ENCODE measurements around the gene ARHGAP26. TPM values are rescaled to one million over a fixed set of nuclear protein-coding genes. Genes with fewer than 3 reads are reported as not detected.

Gene ARHGAP26
- polyA plus RNA-seq, 3 donors = 11.0 to 12.1 (median 11.4) TPM

DNA sequence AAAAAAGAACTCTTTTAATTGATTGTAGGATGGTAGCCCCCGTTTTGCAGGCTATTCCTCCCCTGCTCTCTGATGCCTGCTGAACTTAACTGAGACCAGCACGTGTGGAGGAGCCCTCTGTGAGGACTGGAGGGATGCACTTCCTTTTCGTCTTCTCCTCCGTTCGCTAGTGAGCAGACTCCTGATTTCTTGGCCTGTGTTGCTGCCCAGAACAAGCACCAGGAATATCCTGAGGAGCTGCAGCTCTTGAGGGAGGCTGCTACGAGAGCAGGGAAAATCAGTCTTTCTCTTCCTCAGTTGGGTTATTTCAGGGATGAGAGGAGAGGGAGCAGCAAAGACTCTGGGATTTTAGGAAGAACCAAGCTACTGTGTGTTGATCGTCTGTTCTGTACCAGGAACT lies 74.7 kb downstream of the ARHGAP26 start:
- no peak for DNase-seq (ENCODE audit: low read depth in 3 of 3, low spot score in 2 of 3)

DNA sequence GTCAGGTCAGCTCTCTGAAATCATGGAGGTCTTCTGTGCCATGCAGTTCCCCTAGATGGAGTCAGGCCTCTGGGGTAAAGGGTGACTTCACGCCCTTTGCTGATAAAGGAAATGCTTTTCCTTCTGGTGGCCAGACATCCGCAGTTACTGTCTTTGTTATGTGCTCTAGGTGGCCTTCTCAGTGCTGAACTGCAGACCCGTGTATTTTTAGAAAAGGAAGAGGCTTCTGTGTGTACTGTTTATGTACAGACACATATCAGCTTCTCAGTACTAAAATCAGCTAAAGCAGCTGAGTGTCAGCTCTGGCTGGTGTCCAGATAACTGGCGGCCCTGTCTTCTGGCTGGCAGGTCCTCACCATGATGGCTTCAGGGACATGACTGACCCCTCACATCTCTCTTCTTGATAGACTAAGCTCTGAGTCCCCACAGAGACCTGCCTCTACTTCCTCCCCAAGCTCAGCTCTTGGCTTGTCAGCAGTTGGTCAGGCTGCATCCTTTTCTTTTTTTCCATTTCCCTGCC lies 75.3 kb downstream of the ARHGAP26 start:
- DNase-seq (ENCODE audit: low read depth in 3 of 3, low spot score in 2 of 3) = no peak

DNA sequence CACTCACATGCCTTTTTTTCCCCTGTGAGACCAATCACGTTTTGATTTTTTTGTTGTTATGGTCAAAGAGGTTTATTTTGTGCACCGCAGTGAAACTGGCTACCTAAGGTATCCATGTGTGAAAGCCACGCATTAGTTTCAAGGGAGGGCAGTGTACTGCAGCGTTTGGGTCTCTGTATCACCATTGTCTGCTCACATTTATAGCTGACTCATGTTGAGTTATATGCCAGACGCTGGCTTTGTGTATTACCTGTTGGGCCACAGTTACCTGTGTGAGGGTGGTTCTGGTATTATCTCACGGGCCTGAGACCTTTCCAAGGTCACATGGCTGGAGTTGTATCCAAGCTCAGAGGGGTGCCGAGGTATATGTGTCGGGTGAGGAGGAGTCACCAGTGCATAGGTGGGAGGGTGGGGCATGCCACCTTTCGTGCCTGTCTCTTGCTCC lies 75.8 kb downstream of the ARHGAP26 start:
- no peak for DNase-seq (ENCODE audit: low read depth in 3 of 3, low spot score in 2 of 3)

DNA sequence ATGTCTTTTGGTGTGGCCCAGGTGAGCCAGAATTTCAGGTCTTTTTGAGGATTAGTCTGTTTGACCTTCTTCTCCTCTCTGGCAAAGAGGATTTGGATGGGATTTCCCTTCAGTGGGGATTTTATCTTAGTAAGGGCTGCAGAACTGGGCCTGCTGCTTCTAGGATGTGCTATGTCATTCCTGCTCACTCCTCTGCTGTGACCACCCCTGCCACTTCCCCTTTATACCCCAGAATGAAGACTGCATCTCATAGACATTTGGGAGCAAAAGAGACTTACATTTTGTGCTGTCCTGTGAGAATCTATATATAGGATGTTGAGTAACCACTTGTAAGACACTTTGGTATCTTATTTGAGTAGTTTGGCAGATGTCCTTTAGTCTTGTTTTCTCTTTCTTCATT lies 76.2 kb downstream of the ARHGAP26 start:
- no peak for DNase-seq (ENCODE audit: low read depth in 3 of 3, low spot score in 2 of 3)

DNA sequence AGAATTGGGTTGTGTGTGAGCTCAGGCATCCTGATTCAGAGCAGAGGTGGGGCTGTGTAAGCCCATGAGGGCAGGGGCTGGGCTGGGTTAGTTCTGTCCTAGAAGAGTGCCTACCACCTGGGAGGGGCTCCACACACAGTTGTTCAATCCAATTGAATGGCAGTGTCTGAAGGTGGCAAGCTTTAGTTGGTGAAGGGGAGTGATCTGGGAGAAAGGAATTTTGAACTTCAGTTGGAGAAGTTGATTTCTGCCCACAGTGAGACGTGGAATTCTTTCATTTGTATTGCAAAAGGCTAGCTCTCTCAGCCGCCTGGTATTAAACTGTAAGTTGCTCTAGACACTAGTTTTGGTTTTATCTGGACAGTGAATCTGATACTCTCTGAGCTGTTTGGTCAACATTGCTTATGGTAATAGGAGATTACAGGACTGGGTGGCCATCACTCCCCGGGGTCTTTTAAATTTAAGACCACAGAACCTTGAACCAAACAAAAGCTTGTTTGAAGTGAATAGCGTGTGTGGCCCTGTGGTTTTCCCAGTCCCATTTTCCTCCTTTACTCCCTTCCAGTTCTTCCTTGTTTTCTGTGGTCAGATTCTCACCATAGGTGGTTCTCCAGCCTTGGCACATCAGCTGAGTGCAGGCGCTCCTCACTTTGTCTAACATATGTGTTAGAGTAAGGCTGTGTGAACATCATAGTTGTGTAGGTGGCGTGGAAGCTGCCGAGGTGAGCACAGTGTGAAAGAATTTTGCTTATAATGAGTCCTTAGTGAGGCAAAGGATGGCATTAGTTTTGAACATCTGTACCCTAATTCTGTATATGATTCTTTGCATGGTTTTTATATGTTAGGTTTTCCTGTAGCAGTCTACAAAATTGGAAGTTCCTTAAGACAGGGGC lies 78.0 kb downstream of the ARHGAP26 start:
- no peak for DNase-seq (ENCODE audit: low read depth in 3 of 3, low spot score in 2 of 3)

DNA sequence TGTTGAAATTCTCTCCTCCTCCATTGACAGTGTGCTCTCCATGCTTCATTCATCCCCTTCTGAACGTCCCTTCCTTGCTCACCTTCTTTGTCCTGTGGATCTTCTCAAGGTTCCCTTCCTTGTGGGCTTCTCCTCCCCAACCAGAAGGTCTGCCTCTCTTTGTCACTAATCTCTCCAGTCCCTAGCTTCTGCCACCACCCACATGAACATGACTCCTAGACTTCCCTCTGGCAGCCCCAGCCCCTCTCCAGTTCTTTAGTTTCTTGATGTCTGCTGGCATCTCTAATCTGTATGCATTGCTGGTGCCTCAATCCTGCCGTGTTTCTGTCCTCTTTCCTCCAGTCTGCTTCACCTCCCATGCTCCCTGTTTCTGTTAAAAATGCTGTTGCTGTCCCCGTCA lies 79.3 kb downstream of the ARHGAP26 start:
- no peak for DNase-seq (ENCODE audit: low read depth in 3 of 3, low spot score in 2 of 3)

DNA sequence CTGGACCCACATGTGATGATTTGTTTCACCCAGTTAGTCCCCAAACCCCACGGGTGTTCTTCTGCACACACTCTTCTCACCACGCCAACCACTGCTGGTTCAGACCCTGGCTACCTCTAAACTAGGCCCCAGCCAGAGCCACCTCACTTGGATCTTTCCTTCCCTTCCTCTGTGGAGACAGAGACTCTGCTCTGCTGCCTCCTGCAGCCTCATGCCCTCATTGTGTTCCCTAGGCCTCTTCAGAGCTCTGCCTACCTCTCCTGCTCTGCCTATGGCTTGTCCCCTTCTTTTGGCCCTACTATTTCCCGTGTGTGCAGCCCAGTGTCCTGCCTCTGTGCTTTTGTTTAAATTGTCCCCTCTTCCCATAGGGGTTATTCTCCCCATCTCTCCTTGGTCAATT lies 79.7 kb downstream of the ARHGAP26 start:
- DNase-seq (ENCODE audit: low read depth in 3 of 3, low spot score in 2 of 3) = no peak

DNA sequence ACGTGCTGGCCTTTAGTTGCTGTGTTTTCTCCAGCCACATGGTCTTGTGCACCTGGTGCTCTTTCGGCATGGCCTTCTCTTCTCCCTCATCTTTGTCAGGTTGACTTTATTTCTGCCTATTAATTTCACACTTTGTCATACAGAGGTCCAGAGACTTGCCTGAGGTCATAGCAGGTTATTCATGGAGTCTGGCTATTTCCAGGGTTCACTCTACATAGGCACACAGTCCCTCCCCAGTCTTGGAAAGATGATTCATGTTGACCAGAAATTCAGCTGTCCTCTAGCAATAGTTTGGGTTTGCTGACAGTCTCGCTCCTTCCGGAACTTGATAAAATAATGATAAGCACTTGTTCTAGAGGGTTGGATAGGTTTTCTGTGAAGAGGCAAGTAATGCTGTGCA lies 81.6 kb downstream of the ARHGAP26 start:
- no peak for DNase-seq (ENCODE audit: low read depth in 3 of 3, low spot score in 2 of 3)

DNA sequence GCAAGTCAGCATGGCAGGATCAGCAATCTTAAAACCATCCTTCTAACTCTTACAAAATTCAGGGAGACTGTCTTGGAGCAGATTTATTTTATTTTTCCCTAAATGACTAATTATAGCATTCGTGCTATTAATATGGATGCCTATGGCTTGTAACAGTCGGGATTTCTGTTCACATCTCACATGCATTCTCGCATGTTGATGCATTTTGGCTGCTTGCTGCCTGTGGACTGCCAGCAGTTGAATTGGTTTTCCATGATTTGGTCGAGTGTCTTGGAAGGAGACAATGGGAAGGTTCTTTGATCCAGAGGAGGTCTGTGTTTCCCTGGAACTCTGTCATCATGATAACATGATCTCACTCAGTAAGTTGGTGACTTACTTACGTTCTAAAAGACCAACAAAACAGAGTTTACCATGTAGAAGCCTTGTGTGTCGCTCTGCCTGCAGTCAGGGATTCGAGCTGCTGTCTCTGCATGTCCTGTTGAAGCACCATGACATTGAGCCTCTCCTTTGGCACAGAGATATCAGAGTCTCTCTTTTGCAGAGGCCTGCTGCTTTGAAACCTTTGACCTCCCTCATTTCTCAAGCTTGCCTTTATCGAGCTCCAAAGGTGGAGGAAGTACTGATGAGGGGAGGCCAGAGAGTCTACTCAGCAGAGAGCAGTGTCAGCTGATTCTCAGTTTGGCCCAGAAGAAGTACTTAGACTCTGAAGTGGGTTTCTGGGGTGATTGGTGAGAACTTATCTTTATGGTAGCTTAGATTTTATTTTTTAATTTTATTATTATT lies 82.4 kb downstream of the ARHGAP26 start:
- no peak for DNase-seq (ENCODE audit: low read depth in 3 of 3, low spot score in 2 of 3)

DNA sequence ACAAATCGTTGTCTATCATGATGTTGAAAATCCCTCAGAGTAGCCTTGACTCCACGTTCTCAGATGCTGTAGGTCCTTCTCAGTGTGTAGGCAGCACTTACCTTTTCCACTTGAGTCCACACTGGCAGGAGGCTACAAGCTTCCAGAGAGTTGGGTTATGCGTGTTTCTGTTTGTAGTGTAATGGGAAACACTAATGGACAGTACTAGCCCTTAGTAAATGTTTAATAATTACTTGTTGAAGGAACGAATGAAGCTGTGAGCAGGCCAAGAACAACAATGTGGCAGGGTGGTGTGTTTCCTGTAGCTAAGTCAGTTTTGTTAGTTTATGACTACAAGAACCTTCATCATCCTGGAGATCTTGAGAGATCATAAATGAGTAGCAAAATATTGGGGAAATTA lies 83.5 kb downstream of the ARHGAP26 start:
- no peak for DNase-seq (ENCODE audit: low read depth in 3 of 3, low spot score in 2 of 3)

DNA sequence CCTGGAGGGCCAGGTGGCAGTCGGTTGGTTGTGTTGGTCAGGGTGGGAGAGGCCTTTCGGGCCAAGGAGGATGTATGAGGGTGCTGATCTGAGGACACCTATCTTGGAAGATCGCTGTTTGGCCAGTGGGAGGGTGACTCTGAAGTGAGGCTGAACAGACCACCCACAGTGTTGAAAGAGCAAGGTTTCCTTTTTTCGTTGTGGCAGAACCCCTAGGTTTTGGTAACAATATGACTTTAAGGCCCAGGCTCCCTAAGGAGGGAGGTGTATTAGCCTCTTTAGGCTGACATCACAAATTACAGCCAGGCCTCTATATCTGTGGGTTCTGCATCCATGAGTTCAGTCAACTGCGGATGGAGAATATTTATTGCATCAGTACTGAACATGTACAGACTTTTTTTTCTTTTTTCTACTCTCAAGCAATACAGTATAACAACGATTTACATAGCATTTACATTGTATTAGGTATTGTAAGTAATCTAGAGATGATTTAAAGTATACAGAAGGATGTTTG lies 86.1 kb downstream of the ARHGAP26 start:
- no peak for DNase-seq (ENCODE audit: low read depth in 3 of 3, low spot score in 2 of 3)

DNA sequence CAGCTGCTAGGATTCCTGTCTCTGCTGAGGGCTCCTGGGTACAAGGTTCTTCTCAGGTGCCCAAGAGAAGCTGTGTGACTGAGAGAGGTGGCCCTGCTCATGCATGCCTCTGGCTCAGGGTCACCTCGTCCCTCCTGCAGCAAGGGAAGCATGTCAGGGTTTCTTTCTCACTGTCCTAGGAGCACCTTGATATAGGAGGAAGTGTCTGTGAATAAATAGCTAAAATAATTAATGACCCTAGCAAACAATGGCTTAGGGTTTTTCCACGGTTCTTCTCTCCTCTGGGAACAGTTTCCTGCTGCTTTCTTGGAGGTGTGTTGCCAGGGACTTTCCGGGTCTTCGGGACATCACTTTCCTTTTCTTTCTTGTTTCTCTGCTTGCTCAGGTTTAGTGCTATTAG lies 87.2 kb downstream of the ARHGAP26 start:
- DNase-seq (ENCODE audit: low read depth in 3 of 3, low spot score in 2 of 3) = no peak

DNA sequence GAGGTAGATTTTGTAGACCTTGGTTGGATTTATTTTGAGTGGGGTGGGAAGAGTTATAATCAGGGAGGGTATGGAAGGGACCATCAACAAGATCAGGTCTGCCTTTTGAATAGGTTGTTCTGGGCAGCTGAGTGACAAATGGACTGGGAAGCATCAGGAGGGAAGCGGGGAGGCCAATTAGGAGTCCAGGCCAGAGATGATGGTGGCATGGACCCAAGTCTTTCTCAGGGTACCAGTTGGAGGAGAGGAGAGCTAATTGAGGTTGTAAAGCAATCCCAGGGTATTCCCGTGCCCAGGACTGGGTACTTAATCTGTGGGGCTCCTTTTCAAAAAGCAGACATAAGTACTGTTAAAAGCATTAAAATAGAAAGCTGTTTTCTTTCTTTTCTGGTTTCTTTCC lies 88.9 kb downstream of the ARHGAP26 start:
- DNase-seq (ENCODE audit: low read depth in 3 of 3, low spot score in 2 of 3) = no peak

DNA sequence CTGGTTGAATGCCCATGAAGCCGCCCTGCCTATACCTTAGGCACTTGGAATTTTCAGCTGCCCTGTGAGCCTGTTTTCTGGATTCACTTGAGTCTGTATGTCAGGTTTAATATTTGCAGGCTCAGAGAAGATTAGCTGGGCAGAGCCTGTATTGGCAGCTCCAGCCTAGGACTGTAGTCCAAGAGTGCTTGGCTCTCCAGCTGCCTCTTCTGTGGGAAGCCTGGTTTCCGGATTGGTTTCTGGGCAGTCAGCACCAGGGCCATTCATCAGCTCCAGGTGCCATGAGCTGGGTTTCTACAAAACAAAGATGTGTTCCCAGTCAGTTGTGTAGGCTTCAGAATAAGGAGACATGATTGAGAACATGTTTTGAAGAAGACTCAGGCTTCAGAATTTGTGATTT lies 90.1 kb downstream of the ARHGAP26 start:
- DNase-seq (ENCODE audit: low read depth in 3 of 3, low spot score in 2 of 3) = no peak

DNA sequence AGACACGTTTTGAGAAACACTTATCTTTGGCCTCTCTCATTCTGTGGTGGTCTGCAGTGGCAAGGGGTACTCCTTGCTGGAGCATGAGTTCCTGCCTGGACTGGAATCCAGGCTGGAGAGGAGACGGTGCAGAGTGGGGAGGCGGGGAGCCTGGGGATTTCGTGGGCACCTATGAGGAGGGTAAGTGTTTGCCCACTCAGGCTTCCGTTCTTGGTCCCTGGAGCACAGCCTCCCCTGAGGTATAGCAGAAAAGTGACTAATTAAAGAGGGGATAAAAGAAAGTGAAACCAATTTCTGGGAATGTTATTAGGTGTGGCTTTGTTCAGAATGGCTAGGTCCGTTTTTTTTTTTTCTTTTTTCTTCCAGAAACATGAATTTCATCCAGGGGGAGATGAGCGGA lies 90.8 kb downstream of the ARHGAP26 start:
- DNase-seq (ENCODE audit: low read depth in 3 of 3, low spot score in 2 of 3) = no peak

DNA sequence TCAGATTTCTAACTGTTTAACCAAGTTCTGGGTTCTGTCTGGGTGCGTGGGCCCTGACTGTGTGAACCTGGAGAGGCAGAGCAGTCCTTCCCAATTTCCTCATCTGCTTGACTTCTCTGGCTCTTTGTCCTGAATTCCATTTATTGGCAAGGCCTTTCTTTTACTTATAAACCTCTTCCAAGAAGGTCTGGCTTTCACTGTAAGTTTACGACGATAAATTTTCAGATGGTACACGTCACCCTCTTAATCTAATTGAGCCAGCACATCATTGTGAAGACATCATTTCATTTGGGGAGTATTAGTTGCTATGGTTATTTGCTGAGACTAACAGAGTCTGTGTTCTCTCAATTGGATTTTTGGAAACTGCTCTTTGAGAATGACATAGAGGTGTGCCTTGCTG lies 92.4 kb downstream of the ARHGAP26 start:
- no peak for DNase-seq (ENCODE audit: low read depth in 3 of 3, low spot score in 2 of 3)

DNA sequence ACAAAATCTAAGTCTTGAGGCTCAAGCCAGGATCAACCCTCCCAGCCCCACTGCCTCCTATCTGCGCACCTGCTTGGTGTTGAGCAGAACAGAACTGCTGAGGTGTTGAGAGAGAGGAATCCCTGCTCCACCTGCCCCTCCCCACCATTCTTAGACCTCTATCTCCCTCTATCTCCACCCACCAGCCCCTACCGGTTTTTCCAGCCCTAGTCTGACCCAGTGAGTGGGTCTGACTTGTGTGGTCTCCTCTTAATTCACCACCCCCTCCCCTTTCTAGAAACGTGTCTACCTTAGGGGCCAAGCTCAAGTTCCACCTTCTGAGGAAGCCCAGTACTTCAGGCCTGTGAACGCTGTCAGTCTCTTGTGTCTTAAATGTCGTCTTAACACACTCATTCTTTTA lies 93.7 kb downstream of the ARHGAP26 start:
- no peak for DNase-seq (ENCODE audit: low read depth in 3 of 3, low spot score in 2 of 3)

DNA sequence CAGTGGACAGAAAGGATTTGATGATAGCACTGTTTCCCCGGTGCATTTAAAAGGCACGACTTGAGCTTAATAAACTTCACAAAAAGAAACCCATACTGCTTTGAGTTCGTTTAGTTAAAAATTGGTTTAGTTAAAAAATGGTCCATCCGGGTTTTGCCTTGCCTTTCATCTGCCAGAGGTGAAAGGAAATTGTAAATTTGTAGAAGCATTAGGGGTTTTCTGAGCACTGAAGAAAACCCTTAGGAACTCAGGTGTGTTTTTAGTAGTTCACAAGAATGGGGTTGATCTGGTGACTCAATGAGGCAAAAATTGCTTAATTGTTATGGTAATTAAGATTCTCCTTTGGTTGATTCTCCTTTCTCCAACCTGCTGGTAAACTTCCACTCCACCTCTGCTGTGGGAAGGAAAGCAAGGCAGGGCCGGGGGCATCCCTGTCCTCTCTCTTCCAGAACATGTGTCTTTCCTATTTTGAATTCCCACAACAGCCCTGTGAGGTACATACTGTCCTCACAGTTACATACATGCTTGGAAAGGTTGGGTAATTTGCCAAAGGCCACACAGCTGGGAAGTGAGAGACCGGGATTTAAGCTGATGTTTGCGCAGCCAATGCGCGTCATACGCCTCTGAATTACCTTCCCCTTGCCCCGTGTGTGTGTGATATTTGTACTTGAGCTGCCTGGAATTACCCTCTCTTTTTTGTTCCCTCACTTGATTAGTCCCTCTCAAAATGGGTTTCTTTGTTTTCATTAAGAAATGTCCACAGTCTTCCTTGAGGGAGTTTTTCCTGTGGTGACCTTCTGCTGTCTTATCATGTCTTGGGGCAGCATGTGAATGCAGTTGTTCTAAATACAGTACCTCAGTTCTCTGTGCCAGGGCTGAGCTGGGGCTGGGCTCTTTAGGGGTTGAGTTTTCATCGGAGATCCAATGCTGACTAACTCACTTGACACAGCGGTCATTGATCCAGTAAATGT lies 94.4 kb downstream of the ARHGAP26 start:
- DNase-seq (ENCODE audit: low read depth in 3 of 3, low spot score in 2 of 3) = no peak

DNA sequence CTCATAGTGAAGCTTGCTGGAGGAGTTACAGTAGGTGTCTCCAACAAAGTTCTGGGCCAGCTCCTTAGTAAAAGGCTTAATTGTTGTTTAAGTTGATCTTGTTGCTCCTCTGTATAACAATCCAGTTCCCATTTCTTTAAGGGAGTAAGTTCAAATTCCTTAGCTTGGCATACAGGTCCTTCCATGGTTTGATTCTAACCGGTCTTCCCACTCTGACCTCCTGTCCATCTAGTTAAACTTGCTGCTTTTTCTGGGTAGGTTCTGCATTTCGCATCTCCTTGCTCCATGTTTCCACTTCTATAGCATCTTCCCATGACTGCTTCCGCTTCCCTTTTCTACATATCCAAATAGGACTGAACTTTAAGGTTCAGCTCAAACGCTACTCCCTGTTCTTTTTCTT lies 95.5 kb downstream of the ARHGAP26 start:
- no peak for DNase-seq (ENCODE audit: low read depth in 3 of 3, low spot score in 2 of 3)

DNA sequence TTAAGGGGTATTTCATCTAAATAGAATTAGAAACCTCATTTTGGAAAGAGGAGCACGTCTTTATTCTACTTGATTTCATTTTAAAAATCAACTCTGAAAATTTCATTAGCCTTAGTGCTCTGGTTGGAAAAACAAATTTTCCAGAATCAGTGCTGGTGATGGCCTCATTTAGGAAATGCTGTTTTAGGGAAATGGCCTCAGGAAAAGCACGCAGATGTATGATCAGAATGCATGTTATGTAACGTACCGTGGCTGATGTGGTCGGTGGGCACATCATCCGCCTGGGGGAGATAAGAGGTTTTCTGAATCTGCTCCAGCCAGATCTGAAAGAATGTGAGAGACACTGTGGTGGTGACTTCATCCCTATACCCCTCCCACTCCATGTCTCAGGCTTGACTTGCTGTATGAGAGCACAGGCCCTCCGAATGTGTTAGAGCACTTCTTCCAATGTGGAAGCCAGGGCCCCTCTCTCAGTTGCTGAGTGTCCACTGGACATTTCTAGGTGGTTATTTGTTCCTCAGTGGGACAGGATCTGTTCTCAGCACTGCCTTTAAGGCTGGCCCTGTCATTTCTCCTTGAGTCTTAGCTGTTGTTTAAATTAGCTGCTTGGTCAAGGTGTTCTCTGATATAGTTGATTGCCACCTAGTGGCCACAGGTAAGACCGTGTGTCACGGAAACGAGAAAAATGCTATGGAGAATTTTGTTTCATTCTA lies 96.5 kb downstream of the ARHGAP26 start:
- no peak for DNase-seq (ENCODE audit: low read depth in 3 of 3, low spot score in 2 of 3)

All from right renal cortex interstitium (tissue), 3 donors.